ENCODE data around the gene HBS1L. TPM values are rescaled to one million over a fixed set of nuclear protein-coding genes. Genes with fewer than 3 reads are reported as not detected.

Gene HBS1L
- total RNA-seq, 1 experiment from 2014 or later, result 89.4 TPM

DNA sequence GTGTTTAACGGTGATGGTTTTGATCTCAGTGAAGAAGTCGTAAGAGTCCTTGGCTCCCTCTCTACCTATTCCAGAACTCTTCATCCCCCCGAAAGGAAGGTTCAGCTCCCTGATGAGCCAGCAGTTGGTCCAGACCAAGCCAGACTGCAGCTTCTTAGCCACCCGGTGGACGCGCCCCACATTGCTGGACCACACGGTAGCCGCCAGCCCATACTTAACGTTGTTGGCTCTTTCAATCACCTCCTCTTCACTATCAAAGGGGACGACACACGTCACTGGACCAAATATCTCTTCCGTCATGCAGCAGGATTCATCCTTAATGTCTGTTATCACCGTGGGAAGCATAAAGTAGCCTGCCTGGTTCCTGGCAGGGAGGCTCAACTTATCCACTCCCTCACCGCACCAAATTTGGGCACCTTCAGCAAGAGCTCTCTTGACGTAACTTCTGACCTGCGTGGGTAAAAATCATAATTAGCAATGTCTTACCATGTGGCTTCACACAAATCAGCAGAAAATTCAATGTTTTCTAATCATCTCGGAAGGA, 136.1 kb downstream of the HBS1L start:
- Histone ChIP-seq H3K9me2 (ENCODE audit: insufficient read depth) (no peaks in the 10 kb centered on the region), H3K9me3 (ENCODE audit: control insufficient read depth in 1 of 2, insufficient read depth in 1 of 2, low read depth in 1 of 2, low read length in 2 of 2) (no peaks in the 10 kb centered on the region), H3K27ac (ENCODE audit: low read depth, low read length) (no peak overlapping the region), H3K4me3 (replicated peaks in 1 of 2; ENCODE audit: low read depth in 1 of 2, low read length in 2 of 2) (no peak overlapping the region), H3K4me2 (ENCODE audit: low read length) (no peak overlapping the region), H3K79me2 (ENCODE audit: insufficient read depth, low read length) (no peaks in the 10 kb centered on the region), H2AFZ (ENCODE audit: low read depth, low read length, poor library complexity, severe bottlenecking) (no peak overlapping the region), H3K36me3 (ENCODE audit: control insufficient read depth in 1 of 2, insufficient read depth in 2 of 2, low read length in 2 of 2) (no peaks in the 10 kb centered on the region), H4K20me1 (ENCODE audit: insufficient read depth) (no peaks in the 10 kb centered on the region), H3K27me3 (ENCODE audit: insufficient read depth, low read length) (no peaks in the 10 kb centered on the region), H3K4me1 (ENCODE audit: control insufficient read depth in 1 of 2, insufficient read depth in 2 of 2, low read length in 2 of 2) (peaks cover 4 to 13% of the 10 kb centered on the region in 2 experiments; a peak in 3 of 4 replicates), H3K9ac (ENCODE audit: low read length) (no peak overlapping the region)
- ChIA-PET POLR2A (interaction anchor here (0.6 to 0.8 kb wide), 2 partner anchors 10 to 269 kb away, joined by 3 to 4 read pairs; no protein-coding TSS in a partner anchor), CTCF (interaction anchor here (1.9 to 2.0 kb wide), 2 partner anchors 10 to 36 kb away, joined by 4 to 9 read pairs; no protein-coding TSS in a partner anchor), RAD21 (ENCODE audit: low non-redundant PET in 1 of 2, low total read pairs in 2 of 2, uncharacterized antibody in 2 of 2, unreplicated experiment in 2 of 2) (no interaction called here)
- DNase-seq (ENCODE audit: low read depth, low spot score) (no peak), ATAC-seq (peak; percentile 62; the same call in 1 of the 2 replicates)
- TF ChIP-seq POLR2A (IDR thresholded peaks at IDR 0.05; ENCODE audit: borderline replicate concordance, extremely low read depth, insufficient read depth, insufficient read length) (no peak), FOSL1 (IDR thresholded peaks at IDR 0.05; ENCODE audit: low read depth) (no peak)
- TF ChIP-seq, protein P1, sequence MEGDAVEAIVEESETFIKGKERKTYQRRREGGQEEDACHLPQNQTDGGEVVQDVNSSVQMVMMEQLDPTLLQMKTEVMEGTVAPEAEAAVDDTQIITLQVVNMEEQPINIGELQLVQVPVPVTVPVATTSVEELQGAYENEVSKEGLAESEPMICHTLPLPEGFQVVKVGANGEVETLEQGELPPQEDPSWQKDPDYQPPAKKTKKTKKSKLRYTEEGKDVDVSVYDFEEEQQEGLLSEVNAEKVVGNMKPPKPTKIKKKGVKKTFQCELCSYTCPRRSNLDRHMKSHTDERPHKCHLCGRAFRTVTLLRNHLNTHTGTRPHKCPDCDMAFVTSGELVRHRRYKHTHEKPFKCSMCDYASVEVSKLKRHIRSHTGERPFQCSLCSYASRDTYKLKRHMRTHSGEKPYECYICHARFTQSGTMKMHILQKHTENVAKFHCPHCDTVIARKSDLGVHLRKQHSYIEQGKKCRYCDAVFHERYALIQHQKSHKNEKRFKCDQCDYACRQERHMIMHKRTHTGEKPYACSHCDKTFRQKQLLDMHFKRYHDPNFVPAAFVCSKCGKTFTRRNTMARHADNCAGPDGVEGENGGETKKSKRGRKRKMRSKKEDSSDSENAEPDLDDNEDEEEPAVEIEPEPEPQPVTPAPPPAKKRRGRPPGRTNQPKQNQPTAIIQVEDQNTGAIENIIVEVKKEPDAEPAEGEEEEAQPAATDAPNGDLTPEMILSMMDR (IDR thresholded peaks at IDR 0.05 in 2 of 3, conservative IDR thresholded peaks at IDR 0.05 in 1 of 3; ENCODE audit: borderline replicate concordance in 1 of 3, insufficient read depth in 1 of 3, low read depth in 2 of 3, low read length in 2 of 3), result peak in 1 of 3 experiments; percentile 39; a peak in 2 of 6 replicates
- BruUV-seq (replicated peaks), result no TSS peak
- intact Hi-C loops (cut with micrococcal nuclease), result no loop called here

DNA sequence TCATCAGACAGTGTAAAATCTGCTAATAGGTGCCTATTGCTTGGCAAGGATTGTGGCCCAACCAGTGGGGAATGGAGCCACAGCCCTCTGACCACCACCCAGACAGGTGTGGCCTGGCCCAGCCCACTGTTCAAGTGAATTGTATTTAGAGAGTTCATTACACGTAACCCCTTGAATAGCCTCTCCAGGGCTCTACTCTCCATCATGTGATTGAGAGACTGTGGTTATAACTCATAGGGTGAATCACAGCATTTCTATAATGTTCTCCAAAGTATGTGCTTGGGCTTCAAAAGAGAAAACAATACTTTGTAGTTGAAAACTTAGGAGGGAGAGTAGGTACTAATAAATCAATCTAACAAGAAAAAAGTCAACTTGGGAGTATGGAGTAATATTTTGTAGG, 143.1 kb downstream of the HBS1L start:
- ChIA-PET RAD21 (ENCODE audit: low non-redundant PET in 1 of 2, low total read pairs in 2 of 2, uncharacterized antibody in 2 of 2, unreplicated experiment in 2 of 2) (no interaction called here), POLR2A (no interaction called here), CTCF (no interaction called here)
- H3K27me3 ChIP-seq (ENCODE audit: insufficient read depth, low read length), result no peaks in the 10 kb centered on the region
- H3K9ac ChIP-seq (ENCODE audit: low read length), result no peak overlapping the region
- no peaks in the 10 kb centered on the region for H3K36me3 ChIP-seq (ENCODE audit: control insufficient read depth in 1 of 2, insufficient read depth in 2 of 2, low read length in 2 of 2)
- no peak for ATAC-seq
- no TSS peak for BruUV-seq (replicated peaks)
- no peak overlapping the region for H2AFZ ChIP-seq (ENCODE audit: low read depth, low read length, poor library complexity, severe bottlenecking)
- no peaks in the 10 kb centered on the region for H4K20me1 ChIP-seq (ENCODE audit: insufficient read depth)
- H3K4me3 ChIP-seq (replicated peaks in 1 of 2; ENCODE audit: low read depth in 1 of 2, low read length in 2 of 2), result no peak overlapping the region
- no peaks in the 10 kb centered on the region for H3K9me2 ChIP-seq (ENCODE audit: insufficient read depth)
- DNase-seq (ENCODE audit: low read depth, low spot score), result no peak
- H3K4me1 ChIP-seq (ENCODE audit: control insufficient read depth in 1 of 2, insufficient read depth in 2 of 2, low read length in 2 of 2), result peaks cover 12 to 30% of the 10 kb centered on the region in 2 experiments
- no peak overlapping the region for H3K27ac ChIP-seq (ENCODE audit: low read depth, low read length)
- H3K4me2 ChIP-seq (ENCODE audit: low read length), result no peak overlapping the region
- intact Hi-C loops (cut with micrococcal nuclease), result no loop called here
- no peaks in the 10 kb centered on the region for H3K79me2 ChIP-seq (ENCODE audit: insufficient read depth, low read length)
- no peaks in the 10 kb centered on the region for H3K9me3 ChIP-seq (ENCODE audit: control insufficient read depth in 1 of 2, insufficient read depth in 1 of 2, low read depth in 1 of 2, low read length in 2 of 2)
- TF ChIP-seq, protein P2, sequence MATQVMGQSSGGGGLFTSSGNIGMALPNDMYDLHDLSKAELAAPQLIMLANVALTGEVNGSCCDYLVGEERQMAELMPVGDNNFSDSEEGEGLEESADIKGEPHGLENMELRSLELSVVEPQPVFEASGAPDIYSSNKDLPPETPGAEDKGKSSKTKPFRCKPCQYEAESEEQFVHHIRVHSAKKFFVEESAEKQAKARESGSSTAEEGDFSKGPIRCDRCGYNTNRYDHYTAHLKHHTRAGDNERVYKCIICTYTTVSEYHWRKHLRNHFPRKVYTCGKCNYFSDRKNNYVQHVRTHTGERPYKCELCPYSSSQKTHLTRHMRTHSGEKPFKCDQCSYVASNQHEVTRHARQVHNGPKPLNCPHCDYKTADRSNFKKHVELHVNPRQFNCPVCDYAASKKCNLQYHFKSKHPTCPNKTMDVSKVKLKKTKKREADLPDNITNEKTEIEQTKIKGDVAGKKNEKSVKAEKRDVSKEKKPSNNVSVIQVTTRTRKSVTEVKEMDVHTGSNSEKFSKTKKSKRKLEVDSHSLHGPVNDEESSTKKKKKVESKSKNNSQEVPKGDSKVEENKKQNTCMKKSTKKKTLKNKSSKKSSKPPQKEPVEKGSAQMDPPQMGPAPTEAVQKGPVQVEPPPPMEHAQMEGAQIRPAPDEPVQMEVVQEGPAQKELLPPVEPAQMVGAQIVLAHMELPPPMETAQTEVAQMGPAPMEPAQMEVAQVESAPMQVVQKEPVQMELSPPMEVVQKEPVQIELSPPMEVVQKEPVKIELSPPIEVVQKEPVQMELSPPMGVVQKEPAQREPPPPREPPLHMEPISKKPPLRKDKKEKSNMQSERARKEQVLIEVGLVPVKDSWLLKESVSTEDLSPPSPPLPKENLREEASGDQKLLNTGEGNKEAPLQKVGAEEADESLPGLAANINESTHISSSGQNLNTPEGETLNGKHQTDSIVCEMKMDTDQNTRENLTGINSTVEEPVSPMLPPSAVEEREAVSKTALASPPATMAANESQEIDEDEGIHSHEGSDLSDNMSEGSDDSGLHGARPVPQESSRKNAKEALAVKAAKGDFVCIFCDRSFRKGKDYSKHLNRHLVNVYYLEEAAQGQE (IDR thresholded peaks at IDR 0.05; ENCODE audit: low read depth), result no peak
- TF ChIP-seq JUND (IDR thresholded peaks at IDR 0.05) (no peak), YY1 (IDR thresholded peaks at IDR 0.05; ENCODE audit: extremely low read depth, insufficient replicate concordance, low read depth, low read length) (no peak), RAD21 (IDR thresholded peaks at IDR 0.05; ENCODE audit: low read depth) (no peak), POLR2AphosphoS5 (IDR thresholded peaks at IDR 0.05; ENCODE audit: low read depth, low read length) (no peak), SP1 (IDR thresholded peaks at IDR 0.05; ENCODE audit: low read depth) (no peak), ZNF274 (IDR thresholded peaks at IDR 0.05; ENCODE audit: low read depth, low read length) (no peak), CBX3 (IDR thresholded peaks at IDR 0.05; ENCODE audit: low read depth) (no peak)
- TF ChIP-seq, protein P3, sequence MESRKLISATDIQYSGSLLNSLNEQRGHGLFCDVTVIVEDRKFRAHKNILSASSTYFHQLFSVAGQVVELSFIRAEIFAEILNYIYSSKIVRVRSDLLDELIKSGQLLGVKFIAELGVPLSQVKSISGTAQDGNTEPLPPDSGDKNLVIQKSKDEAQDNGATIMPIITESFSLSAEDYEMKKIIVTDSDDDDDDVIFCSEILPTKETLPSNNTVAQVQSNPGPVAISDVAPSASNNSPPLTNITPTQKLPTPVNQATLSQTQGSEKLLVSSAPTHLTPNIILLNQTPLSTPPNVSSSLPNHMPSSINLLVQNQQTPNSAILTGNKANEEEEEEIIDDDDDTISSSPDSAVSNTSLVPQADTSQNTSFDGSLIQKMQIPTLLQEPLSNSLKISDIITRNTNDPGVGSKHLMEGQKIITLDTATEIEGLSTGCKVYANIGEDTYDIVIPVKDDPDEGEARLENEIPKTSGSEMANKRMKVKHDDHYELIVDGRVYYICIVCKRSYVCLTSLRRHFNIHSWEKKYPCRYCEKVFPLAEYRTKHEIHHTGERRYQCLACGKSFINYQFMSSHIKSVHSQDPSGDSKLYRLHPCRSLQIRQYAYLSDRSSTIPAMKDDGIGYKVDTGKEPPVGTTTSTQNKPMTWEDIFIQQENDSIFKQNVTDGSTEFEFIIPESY (IDR thresholded peaks at IDR 0.05; ENCODE audit: extremely low read depth, insufficient replicate concordance, low read length), result no peak
